ENCODE data around the gene STK11.

The STK11 gene

GRCh38 chr19:1263188-1263587, 57.6 kb downstream of the STK11 start:
- DNase-seq: no peak

DNA sequence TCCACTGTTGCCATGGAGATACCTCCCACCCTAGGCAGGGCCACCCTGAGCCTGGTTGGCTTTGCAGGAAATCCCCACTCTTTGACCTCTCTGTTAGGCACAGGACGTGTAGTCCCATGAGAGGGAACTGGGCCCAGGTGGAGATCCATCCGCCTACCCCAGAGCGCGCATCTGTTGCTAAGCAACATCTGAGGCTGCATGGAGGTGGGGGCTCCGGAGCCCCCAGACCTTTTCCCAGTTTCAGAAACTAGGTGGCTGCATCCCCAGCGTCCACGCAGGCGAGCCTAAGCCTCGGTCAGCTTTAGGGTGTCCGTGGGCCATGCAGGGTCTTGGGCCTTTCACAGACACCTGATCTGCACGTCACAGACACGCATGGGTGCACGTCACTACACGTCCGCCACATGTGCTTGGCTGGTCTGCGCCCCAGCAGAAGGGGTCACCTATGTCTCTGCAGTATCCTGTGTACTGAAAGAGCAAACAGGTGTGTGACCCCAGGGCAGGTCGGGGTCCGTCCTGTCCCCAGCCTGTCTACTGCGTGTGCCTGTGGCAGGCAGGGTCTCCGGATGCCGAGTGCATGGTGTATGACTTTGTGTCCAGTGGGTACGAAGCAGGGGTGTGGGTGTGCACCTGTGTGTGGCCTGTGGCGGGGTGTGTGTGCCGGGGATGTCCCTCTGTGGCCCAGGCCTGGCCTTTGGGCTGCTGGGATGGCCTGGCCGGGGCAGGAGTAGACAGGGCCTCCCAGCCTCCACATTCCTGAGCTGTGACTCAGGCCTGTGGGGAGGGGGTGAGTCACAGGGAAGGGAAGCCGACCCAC, 59.4 kb downstream of the STK11 start:
- DNase-seq: peak; percentile 26

DNA sequence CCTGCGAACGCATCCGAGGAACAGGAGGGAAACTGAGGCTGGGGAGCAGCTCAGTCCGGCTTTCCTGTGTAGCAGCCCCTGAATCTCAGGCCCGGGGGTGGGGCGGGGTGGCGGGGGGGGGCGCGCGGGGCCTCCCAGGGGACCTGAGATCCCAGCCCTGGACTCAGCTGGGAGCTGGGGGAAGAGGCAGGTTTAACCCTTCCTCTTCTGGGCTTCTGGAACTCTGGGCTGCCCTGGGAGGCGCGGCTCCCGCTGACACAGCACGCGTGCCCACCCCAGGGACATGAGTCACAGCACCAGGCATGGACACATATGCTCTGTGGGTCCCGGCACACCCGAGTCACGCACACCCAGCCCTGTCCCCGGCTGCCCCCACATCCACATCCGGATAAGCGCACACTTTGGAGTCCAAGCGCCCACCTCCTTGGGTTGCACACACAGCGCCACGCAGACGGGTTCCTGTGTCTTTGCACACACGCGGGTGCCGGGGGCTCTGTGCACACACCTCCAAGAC, 60.1 kb downstream of the STK11 start:
- no peak for DNase-seq

- peak; percentile 88 for DNase-seq
Observed at GRCh38 chr19:1266129-1266915, 60.7 kb downstream of the STK11 start.

- peak; percentile 83 for DNase-seq
Observed at GRCh38 chr19:1266916-1267476, 61.4 kb downstream of the STK11 start.

GRCh38 chr19:1267477-1268225, 62.1 kb downstream of the STK11 start:
- peak; percentile 49 for DNase-seq

GRCh38 chr19:1268226-1269064, 62.9 kb downstream of the STK11 start:
- DNase-seq: no peak

- DNase-seq: peak; percentile 99
Observed at GRCh38 chr19:1269065-1269477, 63.5 kb downstream of the STK11 start, which contains the start of gene CIRBP. Gene CIRBP (plus strand): TSS chr19:1269332. CDS start chr19:1270934, 1,602 bp downstream.

GRCh38 chr19:1269478-1270212, 64.1 kb downstream of the STK11 start:
- DNase-seq: peak; percentile 89

- no peak for DNase-seq
Observed at GRCh38 chr19:1270213-1270853, 64.8 kb downstream of the STK11 start.

DNA sequence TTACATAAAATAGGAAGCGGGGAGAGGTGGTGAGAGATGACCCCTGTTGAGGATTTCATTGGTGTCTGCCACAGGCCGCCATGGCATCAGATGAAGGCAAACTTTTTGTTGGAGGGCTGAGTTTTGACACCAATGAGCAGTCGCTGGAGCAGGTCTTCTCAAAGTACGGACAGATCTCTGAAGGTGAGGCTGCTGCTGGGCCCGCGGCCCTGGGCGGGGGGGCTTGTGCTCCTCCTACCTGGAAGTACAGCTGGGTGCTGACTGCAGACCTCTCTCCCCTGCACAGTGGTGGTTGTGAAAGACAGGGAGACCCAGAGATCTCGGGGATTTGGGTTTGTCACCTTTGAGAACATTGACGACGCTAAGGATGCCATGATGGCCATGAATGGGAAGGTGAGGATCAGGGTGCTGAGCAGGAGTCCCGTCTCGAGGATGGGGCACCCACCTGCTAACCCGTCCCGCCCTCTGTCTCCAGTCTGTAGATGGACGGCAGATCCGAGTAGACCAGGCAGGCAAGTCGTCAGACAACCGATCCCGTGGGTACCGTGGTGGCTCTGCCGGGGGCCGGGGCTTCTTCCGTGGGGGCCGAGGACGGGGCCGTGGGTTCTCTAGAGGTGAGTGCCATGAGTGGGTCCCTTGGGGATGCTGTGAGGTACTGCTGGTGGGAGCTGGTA, 65.4 kb downstream of the STK11 start:
- DNase-seq: no peak

- no peak for DNase-seq
Observed at GRCh38 chr19:1271528-1272422, 66.2 kb downstream of the STK11 start.

DNA sequence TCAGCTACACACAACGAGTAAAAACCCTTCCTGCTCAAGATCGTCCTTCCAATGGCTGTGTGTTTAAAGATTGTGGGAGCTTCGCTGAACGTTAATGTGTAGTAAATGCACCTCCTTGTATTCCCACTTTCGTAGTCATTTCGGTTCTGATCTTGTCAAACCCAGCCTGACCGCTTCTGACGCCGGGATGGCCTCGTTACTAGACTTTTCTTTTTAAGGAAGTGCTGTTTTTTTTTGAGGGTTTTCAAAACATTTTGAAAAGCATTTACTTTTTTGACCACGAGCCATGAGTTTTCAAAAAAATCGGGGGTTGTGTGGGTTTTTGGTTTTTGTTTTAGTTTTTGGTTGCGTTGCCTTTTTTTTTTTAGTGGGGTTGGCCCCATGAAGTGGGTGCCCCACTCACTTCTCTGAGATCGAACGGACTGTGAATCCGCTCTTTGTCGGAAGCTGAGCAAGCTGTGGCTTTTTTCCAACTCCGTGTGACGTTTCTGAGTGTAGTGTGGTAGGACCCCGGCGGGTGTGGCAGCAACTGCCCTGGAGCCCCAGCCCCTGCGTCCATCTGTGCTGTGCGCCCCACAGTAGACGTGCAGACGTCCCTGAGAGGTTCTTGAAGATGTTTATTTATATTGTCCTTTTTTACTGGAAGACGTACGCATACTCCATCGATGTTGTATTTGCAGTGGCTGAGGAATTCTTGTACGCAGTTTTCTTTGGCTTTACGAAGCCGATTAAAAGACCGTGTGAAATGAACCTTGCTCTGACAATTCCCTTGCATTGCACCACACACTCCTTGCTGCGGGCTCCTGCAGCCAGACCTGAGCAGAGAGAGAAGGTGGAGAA, 67.1 kb downstream of the STK11 start:
- no peak for DNase-seq

- DNase-seq: no peak
Observed at GRCh38 chr19:1273263-1274041, 67.9 kb downstream of the STK11 start.

- no peak for DNase-seq
Observed at GRCh38 chr19:1274081-1274851, 68.7 kb downstream of the STK11 start.

DNA sequence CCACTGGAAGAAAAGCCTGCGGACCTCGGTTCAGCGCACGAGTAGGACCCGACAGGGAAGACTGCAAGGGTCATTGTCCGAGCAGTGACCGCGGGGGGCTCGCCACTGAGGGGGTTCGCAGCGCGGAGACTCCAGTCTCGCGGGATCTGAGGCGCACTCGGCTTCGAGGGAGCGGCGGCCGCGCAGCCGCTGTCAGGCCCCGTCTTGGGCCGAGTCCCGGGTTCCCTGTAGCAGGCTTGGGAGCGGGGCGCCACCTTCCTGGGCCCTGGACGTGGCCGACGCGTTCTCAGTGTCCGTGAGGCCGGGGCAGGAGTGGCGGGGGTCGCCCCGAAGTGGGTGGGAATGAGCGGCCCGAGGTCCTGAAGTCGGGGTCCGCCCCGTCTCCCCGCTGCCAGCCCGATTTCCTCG, 69.3 kb downstream of the STK11 start:
- no peak for DNase-seq

All from activated T-cell treated with anti-CD3 and anti-CD28 coated beads, Interleukin-2, amount 50 U/mL, for 1 hour (primary cell).